Measurements from ENCODE around the gene TAF8. TPM values are rescaled to one million over a fixed set of nuclear protein-coding genes. Genes with fewer than 3 reads are reported as not detected.

Gene TAF8
- total RNA-seq, 1 donor = 16.3 TPM

GRCh38 chr6:42104804-42105125 lies 54.4 kb downstream of the TAF8 start:
- no peaks in the 10 kb centered on the region for H4K20me1 ChIP-seq (ENCODE audit: insufficient read depth, low read length)
- H3K36me3 ChIP-seq (ENCODE audit: insufficient read depth, low read length) = no peaks in the 10 kb centered on the region
- peak overlapping the region; percentile 76 for H3K4me2 ChIP-seq (ENCODE audit: insufficient read depth, low read length)
- TF ChIP-seq CTCF (IDR thresholded peaks at IDR 0.05; ENCODE audit: extremely low read depth, low read depth, low read length) = no peak
- no peaks in the 10 kb centered on the region for H3K9me3 ChIP-seq (ENCODE audit: low read depth, low read length)
- no peak for DNase-seq (ENCODE audit: insufficient read length, low spot score, missing footprints)
- no peak overlapping the region for H2AFZ ChIP-seq (ENCODE audit: low read length)
- peaks cover 21% of the 10 kb centered on the region for H3K4me1 ChIP-seq (ENCODE audit: insufficient read depth, low read length)
- H3K4me3 ChIP-seq (ENCODE audit: insufficient read depth, low read length) = peak overlapping the region; percentile 66
- H3K79me2 ChIP-seq (ENCODE audit: insufficient read depth, low read length) = no peaks in the 10 kb centered on the region
- H3K27me3 ChIP-seq (ENCODE audit: insufficient read depth, low read length) = no peaks in the 10 kb centered on the region
- no peak overlapping the region for H3K27ac ChIP-seq (ENCODE audit: low read depth, low read length)

- no peaks in the 10 kb centered on the region for H3K27me3 ChIP-seq (ENCODE audit: insufficient read depth, low read length)
- H3K79me2 ChIP-seq (ENCODE audit: insufficient read depth, low read length) = no peaks in the 10 kb centered on the region
- no peaks in the 10 kb centered on the region for H3K36me3 ChIP-seq (ENCODE audit: insufficient read depth, low read length)
- H3K9me3 ChIP-seq (ENCODE audit: low read depth, low read length) = no peaks in the 10 kb centered on the region
- DNase-seq (ENCODE audit: insufficient read length, low spot score, missing footprints) = no peak
- TF ChIP-seq CTCF (IDR thresholded peaks at IDR 0.05; ENCODE audit: extremely low read depth, low read depth, low read length) = no peak
- H4K20me1 ChIP-seq (ENCODE audit: insufficient read depth, low read length) = no peaks in the 10 kb centered on the region
- no peak overlapping the region for H3K27ac ChIP-seq (ENCODE audit: low read depth, low read length)
- H3K4me2 ChIP-seq (ENCODE audit: insufficient read depth, low read length) = no peak overlapping the region
- H3K4me1 ChIP-seq (ENCODE audit: insufficient read depth, low read length) = peaks cover 16% of the 10 kb centered on the region
- H2AFZ ChIP-seq (ENCODE audit: low read length) = no peak overlapping the region
- H3K4me3 ChIP-seq (ENCODE audit: insufficient read depth, low read length) = no peak overlapping the region
These were observed 54.9 kb downstream of the TAF8 start for GRCh38 chr6:42105156-42105648.

- H3K36me3 ChIP-seq (ENCODE audit: insufficient read depth, low read length) = no peaks in the 10 kb centered on the region
- no peak for DNase-seq (ENCODE audit: insufficient read length, low spot score, missing footprints)
- H3K4me3 ChIP-seq (ENCODE audit: insufficient read depth, low read length) = no peak overlapping the region
- H3K79me2 ChIP-seq (ENCODE audit: insufficient read depth, low read length) = no peaks in the 10 kb centered on the region
- peaks cover 11% of the 10 kb centered on the region for H3K4me1 ChIP-seq (ENCODE audit: insufficient read depth, low read length)
- H3K27ac ChIP-seq (ENCODE audit: low read depth, low read length) = no peak overlapping the region
- H3K4me2 ChIP-seq (ENCODE audit: insufficient read depth, low read length) = no peak overlapping the region
- TF ChIP-seq CTCF (IDR thresholded peaks at IDR 0.05; ENCODE audit: extremely low read depth, low read depth, low read length) = no peak
- H4K20me1 ChIP-seq (ENCODE audit: insufficient read depth, low read length) = no peaks in the 10 kb centered on the region
- H2AFZ ChIP-seq (ENCODE audit: low read length) = no peak overlapping the region
- H3K27me3 ChIP-seq (ENCODE audit: insufficient read depth, low read length) = no peaks in the 10 kb centered on the region
- H3K9me3 ChIP-seq (ENCODE audit: low read depth, low read length) = no peaks in the 10 kb centered on the region
These were observed 55.4 kb downstream of the TAF8 start for GRCh38 chr6:42105709-42106108.

- no peak for TF ChIP-seq CTCF (IDR thresholded peaks at IDR 0.05; ENCODE audit: extremely low read depth, low read depth, low read length)
- H3K4me1 ChIP-seq (ENCODE audit: insufficient read depth, low read length) = peaks cover 7% of the 10 kb centered on the region
- no peaks in the 10 kb centered on the region for H3K9me3 ChIP-seq (ENCODE audit: low read depth, low read length)
- H2AFZ ChIP-seq (ENCODE audit: low read length) = no peak overlapping the region
- H3K4me3 ChIP-seq (ENCODE audit: insufficient read depth, low read length) = no peak overlapping the region
- no peaks in the 10 kb centered on the region for H3K27me3 ChIP-seq (ENCODE audit: insufficient read depth, low read length)
- H3K4me2 ChIP-seq (ENCODE audit: insufficient read depth, low read length) = no peak overlapping the region
- no peak overlapping the region for H3K27ac ChIP-seq (ENCODE audit: low read depth, low read length)
- H4K20me1 ChIP-seq (ENCODE audit: insufficient read depth, low read length) = no peaks in the 10 kb centered on the region
- no peaks in the 10 kb centered on the region for H3K79me2 ChIP-seq (ENCODE audit: insufficient read depth, low read length)
- no peaks in the 10 kb centered on the region for H3K36me3 ChIP-seq (ENCODE audit: insufficient read depth, low read length)
- DNase-seq (ENCODE audit: insufficient read length, low spot score, missing footprints) = no peak
These were observed 56.0 kb downstream of the TAF8 start for GRCh38 chr6:42106112-42107023.
